ENCODE data around the gene MAB21L2.

The MAB21L2 gene

GRCh38 chr4:150584111-150584915 lies 2.4 kb downstream of the MAB21L2 start:
- no peaks in the 10 kb centered on the region for H3K27me3 Mint-ChIP-seq
- no peak overlapping the region for H3K4me3 Mint-ChIP-seq
- peaks cover 32% of the 10 kb centered on the region for H3K36me3 Mint-ChIP-seq
- no peak overlapping the region for H3K27ac Mint-ChIP-seq
- H3K9me3 Mint-ChIP-seq, result no peaks in the 10 kb centered on the region
- no peaks in the 10 kb centered on the region for H3K4me1 Mint-ChIP-seq

- H3K4me3 Mint-ChIP-seq, result no peak overlapping the region
- no peaks in the 10 kb centered on the region for H3K9me3 Mint-ChIP-seq
- no peaks in the 10 kb centered on the region for H3K27me3 Mint-ChIP-seq
- H3K27ac Mint-ChIP-seq, result peak overlapping the region; percentile 51
- peaks cover 28% of the 10 kb centered on the region for H3K36me3 Mint-ChIP-seq
- H3K4me1 Mint-ChIP-seq, result no peaks in the 10 kb centered on the region
These were observed 3.7 kb downstream of the MAB21L2 start for GRCh38 chr4:150585611-150586010.

DNA sequence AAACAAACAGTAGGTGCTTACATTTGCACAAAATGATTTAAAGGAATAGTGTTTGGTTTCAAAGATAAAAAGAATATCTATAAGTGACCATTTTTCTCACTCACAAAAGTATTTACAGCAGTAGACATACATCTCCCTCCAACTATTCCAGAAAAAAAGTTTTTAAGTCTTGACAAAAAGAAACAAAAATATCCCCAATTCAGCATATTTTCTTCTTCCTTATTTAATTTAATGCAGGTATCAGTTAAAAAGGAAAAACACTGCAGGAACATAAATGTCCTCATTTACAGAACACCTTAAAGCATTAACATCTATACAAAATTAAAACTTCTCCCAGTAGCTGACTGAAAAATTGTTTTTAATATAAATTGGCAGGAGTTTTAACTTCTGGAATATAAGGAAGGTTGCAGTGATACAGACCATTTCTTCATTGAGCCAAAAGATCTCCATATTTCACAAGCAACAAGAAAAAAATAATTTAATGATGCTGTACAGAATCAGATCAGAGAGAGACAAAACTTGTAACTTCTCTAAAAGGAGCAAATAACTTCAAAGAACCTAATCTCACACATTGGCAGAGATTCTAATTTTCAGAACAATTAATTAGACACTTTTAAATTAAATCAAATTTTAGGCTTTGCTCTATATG lies 4.3 kb downstream of the MAB21L2 start:
- no peaks in the 10 kb centered on the region for H3K4me1 Mint-ChIP-seq
- peaks cover 29% of the 10 kb centered on the region for H3K36me3 Mint-ChIP-seq
- no peaks in the 10 kb centered on the region for H3K27me3 Mint-ChIP-seq
- no peak overlapping the region for H3K27ac Mint-ChIP-seq
- H3K9me3 Mint-ChIP-seq, result no peaks in the 10 kb centered on the region
- no peak overlapping the region for H3K4me3 Mint-ChIP-seq

DNA sequence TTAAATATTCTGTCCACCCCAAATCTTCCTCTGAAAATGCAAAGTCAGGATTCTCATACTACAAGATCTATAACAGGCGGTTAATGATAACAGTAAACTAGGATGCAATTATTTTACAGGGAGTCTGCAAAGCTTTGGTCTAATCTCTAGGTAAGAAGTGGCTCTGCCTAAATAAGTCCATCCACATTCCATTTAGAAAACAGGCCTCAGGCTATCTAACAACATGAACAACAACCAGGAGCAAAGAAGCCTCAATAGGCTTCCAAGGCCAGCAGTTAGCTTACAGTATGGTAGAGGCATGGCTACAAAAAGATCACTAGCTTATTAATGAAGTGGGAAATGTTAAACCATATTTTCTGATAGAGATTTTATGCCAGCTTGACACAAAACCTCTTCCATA lies 6.4 kb downstream of the MAB21L2 start:
- Mint-ChIP-seq H3K27me3 (no peaks in the 10 kb centered on the region), H3K27ac (no peak overlapping the region), H3K4me1 (no peaks in the 10 kb centered on the region), H3K36me3 (peaks cover 24% of the 10 kb centered on the region), H3K4me3 (no peak overlapping the region), H3K9me3 (no peaks in the 10 kb centered on the region)

DNA sequence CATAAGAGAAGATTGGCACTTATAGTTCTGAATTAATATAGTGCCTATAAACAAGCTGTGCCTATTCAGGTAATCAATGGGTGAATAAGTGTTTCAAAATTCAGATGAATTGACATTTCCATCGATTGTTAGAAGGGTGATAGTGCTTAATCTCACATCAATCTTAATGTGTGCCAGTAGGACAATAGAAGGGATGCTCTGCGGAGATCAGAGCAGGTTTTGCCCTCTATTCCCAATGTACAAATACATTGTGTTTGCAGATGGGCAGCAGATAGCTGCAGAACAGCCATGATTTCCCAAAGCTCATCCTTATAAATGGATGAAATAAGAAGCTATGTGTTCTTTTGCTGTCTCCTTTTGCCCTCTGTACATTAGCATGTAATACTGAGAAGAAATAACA lies 7.2 kb downstream of the MAB21L2 start:
- Mint-ChIP-seq H3K36me3 (peaks cover 18% of the 10 kb centered on the region), H3K27me3 (no peaks in the 10 kb centered on the region), H3K4me3 (no peak overlapping the region), H3K9me3 (no peaks in the 10 kb centered on the region), H3K4me1 (no peaks in the 10 kb centered on the region), H3K27ac (no peak overlapping the region)

- H3K4me3 Mint-ChIP-seq, result no peak overlapping the region
- H3K36me3 Mint-ChIP-seq, result peaks cover 13% of the 10 kb centered on the region
- H3K9me3 Mint-ChIP-seq, result no peaks in the 10 kb centered on the region
- no peak overlapping the region for H3K27ac Mint-ChIP-seq
- H3K4me1 Mint-ChIP-seq, result no peaks in the 10 kb centered on the region
- no peaks in the 10 kb centered on the region for H3K27me3 Mint-ChIP-seq
These were observed 8.7 kb downstream of the MAB21L2 start for GRCh38 chr4:150590631-150591030.

DNA sequence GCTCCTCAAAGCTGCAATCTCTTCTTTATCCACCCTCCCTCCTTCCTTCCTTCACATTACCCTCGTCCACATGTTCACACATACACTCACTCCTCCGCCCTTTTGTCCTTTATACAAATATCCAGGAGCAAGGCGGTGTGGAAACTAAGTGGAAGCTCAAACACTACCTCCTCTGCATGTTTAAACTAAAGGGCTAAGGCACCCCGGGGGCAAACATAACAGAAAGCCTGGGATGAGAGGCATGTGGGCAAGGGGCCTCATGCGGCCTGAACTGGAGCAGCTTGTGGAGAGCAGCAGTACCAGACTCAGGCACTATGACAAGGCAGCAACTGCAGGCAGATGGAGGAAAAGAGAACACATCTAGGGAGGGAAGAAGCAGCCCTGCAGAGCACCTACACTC lies 9.5 kb downstream of the MAB21L2 start:
- H3K4me1 Mint-ChIP-seq, result no peaks in the 10 kb centered on the region
- H3K4me3 Mint-ChIP-seq, result no peak overlapping the region
- H3K9me3 Mint-ChIP-seq, result no peaks in the 10 kb centered on the region
- H3K36me3 Mint-ChIP-seq, result peaks cover 10% of the 10 kb centered on the region
- no peak overlapping the region for H3K27ac Mint-ChIP-seq
- H3K27me3 Mint-ChIP-seq, result no peaks in the 10 kb centered on the region

GRCh38 chr4:150591904-150592303 lies 10.0 kb downstream of the MAB21L2 start:
- Mint-ChIP-seq H3K9me3 (no peaks in the 10 kb centered on the region), H3K27ac (no peak overlapping the region)

DNA sequence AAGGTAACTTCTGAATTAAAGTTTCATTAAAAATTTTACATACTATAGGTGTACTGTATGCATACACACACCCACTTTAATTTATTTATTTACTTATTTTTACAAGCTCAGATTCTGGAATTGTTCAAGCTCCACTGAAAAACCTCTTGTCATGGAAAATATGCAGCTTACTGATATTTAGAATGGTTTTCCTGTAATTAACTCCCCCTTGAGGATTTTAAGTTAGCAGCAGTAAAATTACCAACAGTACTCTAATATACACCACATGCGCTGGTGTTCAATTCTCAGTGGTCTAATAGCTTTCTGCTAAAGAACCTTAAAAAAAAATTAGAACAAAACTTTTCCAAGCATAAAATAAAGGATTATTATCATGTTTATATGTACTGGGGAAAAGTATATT lies 12.0 kb downstream of the MAB21L2 start:
- H3K4me3 Mint-ChIP-seq, result no peak overlapping the region
- no peaks in the 10 kb centered on the region for H3K4me1 Mint-ChIP-seq
- no peaks in the 10 kb centered on the region for H3K27me3 Mint-ChIP-seq
- no peak overlapping the region for H3K27ac Mint-ChIP-seq
- no peaks in the 10 kb centered on the region for H3K9me3 Mint-ChIP-seq
- peaks cover 11% of the 10 kb centered on the region for H3K36me3 Mint-ChIP-seq

More at GRCh38 chr4:150591904-150592303, 10.0 kb downstream of the MAB21L2 start:
- H3K4me1 Mint-ChIP-seq, result no peaks in the 10 kb centered on the region
- no peaks in the 10 kb centered on the region for H3K27me3 Mint-ChIP-seq
- peaks cover 9% of the 10 kb centered on the region for H3K36me3 Mint-ChIP-seq
- no peak overlapping the region for H3K4me3 Mint-ChIP-seq

DNA sequence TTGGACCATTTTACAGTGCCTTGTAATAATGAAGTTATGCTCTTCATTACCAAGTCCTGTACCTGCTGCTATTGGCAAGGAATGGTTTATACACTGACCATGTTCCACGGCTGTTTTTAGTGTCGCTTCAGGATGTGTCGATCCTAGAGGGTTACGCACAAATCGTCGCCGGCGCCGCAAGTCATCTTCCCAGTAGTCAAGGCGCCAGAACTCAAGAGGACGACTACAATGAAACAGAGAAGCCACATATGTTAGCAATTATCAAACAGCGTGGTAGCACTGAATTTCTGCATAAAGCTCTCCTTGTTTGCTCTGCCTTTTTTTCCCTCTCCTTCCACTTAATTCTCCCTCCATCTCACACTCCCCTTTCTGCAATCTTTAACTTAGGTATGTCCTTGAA lies 17.0 kb downstream of the MAB21L2 start:
- no peaks in the 10 kb centered on the region for H3K27me3 Mint-ChIP-seq
- no peaks in the 10 kb centered on the region for H3K9me3 Mint-ChIP-seq
- H3K4me3 Mint-ChIP-seq, result no peak overlapping the region
- H3K36me3 Mint-ChIP-seq, result peaks cover 10% of the 10 kb centered on the region
- no peak overlapping the region for H3K27ac Mint-ChIP-seq
- H3K4me1 Mint-ChIP-seq, result no peaks in the 10 kb centered on the region

GRCh38 chr4:150599547-150599946 lies 17.6 kb downstream of the MAB21L2 start:
- Mint-ChIP-seq H3K9me3 (no peaks in the 10 kb centered on the region), H3K27ac (no peak overlapping the region), H3K36me3 (peaks cover 10% of the 10 kb centered on the region), H3K27me3 (no peaks in the 10 kb centered on the region), H3K4me3 (no peak overlapping the region), H3K4me1 (no peaks in the 10 kb centered on the region)

DNA sequence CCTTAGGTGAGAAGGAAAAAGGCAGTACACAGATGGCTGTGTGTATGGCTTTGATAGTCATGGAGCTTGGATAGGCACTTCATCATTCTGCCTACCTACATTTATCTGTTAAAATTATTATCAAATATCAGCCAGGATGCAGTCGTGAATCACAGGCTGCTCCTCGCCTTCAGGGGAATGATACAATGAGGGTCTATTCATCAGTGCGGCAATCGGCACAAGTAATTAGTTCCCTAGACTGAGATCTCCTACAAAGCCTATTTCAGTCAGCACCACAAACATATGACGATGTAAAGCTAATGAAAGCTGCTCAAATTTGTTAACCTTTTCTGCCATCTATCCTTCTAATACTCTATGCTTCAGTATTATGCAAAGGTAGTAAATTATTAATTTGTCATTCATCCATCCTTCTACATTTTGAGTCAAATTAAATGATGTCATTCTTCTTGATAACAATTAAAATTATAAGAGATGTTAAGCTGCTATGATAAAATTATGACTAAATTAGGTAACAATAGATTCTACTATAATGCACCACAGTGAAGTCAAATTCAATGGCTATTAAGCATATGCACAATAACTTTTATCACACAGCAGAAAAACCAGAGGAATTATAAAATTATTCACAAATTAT lies 19.0 kb downstream of the MAB21L2 start:
- Mint-ChIP-seq H3K27me3 (no peaks in the 10 kb centered on the region), H3K36me3 (peaks cover 10% of the 10 kb centered on the region), H3K4me3 (no peak overlapping the region), H3K9me3 (no peaks in the 10 kb centered on the region), H3K4me1 (no peaks in the 10 kb centered on the region), H3K27ac (no peak overlapping the region)

GRCh38 chr4:150609131-150609530 lies 27.2 kb downstream of the MAB21L2 start:
- no peaks in the 10 kb centered on the region for H3K27me3 Mint-ChIP-seq
- H3K4me3 Mint-ChIP-seq, result no peak overlapping the region
- H3K4me1 Mint-ChIP-seq, result no peaks in the 10 kb centered on the region
- H3K9me3 Mint-ChIP-seq, result no peaks in the 10 kb centered on the region
- H3K27ac Mint-ChIP-seq, result no peak overlapping the region
- H3K36me3 Mint-ChIP-seq, result peaks cover 14% of the 10 kb centered on the region

GRCh38 chr4:150619042-150619441 lies 37.1 kb downstream of the MAB21L2 start:
- H3K27ac Mint-ChIP-seq, result no peak overlapping the region
- H3K9me3 Mint-ChIP-seq, result no peaks in the 10 kb centered on the region
- H3K4me1 Mint-ChIP-seq, result no peaks in the 10 kb centered on the region
- H3K27me3 Mint-ChIP-seq, result no peaks in the 10 kb centered on the region
- H3K4me3 Mint-ChIP-seq, result no peak overlapping the region
- peaks cover 12% of the 10 kb centered on the region for H3K36me3 Mint-ChIP-seq

GRCh38 chr4:150624055-150624454 lies 42.1 kb downstream of the MAB21L2 start:
- Mint-ChIP-seq H3K36me3 (peaks cover 18% of the 10 kb centered on the region), H3K27ac (no peak overlapping the region)

DNA sequence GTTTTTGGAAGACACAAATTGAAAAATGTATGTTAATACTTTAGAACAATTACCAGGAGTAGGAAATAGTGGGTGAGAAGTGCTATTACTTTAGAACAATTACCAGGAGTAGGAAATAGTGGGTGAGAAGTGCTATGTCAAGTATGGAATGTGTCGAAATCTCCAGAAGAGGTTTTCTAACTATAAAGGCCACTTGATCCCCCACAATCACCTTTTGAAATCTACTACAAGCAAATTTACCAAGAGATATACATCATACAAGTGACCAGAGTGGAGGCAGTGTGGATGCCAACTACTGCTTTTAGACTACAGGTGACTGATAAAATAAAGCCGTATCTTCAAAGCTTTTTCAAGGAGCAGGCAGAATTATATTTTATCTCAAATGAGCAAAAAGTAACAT lies 43.1 kb downstream of the MAB21L2 start:
- Mint-ChIP-seq H3K36me3 (peaks cover 21% of the 10 kb centered on the region), H3K4me3 (no peak overlapping the region), H3K9me3 (no peaks in the 10 kb centered on the region), H3K27me3 (no peaks in the 10 kb centered on the region), H3K27ac (no peak overlapping the region), H3K4me1 (no peaks in the 10 kb centered on the region)

More at GRCh38 chr4:150624055-150624454, 42.1 kb downstream of the MAB21L2 start:
- Mint-ChIP-seq H3K4me3 (no peak overlapping the region), H3K27me3 (no peaks in the 10 kb centered on the region), H3K4me1 (no peaks in the 10 kb centered on the region), H3K9me3 (no peaks in the 10 kb centered on the region)
